OCI-LY3 (cell line): Measurements from ENCODE around the gene G6PD.
A peak's percentile ranks its signal among the peaks of the same experiment; 100 is the strongest.

ENCODE experiments used
- H2AFZ ChIP-seq: fragments of 200-600, 300-600 bp; shearing (Covaris generic); 2 replicates; pipeline ENCODE4 v1.6.0; 2014; ENCODE audit warnings: antibody characterized with exemption, low read depth, low read length
- H3K27ac ChIP-seq: fragments of 200-600, 300-600 bp; sonication (generic); 2 replicates; pipeline ENCODE4 v1.5.1; 2014; ENCODE audit warnings: mild to moderate bottlenecking, low read length, moderate library complexity, mixed read lengths
- H3K27me3 ChIP-seq: fragments of 200-600, 300-600 bp; sonication (generic); 2 replicates; pipeline ENCODE4 v1.6.1; 2014; ENCODE audit warnings: low read depth, low read length, mixed read lengths
- H3K36me3 ChIP-seq: fragments of 200-600, 300-600 bp; sonication (generic); replicated peaks from 2 replicates; pipeline ENCODE3; 2014; ENCODE audit warnings: low read depth, low read length, mixed read lengths
- H3K4me1 ChIP-seq: fragments of 300-600, 200-600 bp; sonication (generic); 2 replicates; pipeline ENCODE4 v1.6.1; 2014; ENCODE audit warnings: low read length, mixed read lengths
- H3K4me2 ChIP-seq: fragments of 200-600, 300-600 bp; sonication (generic); 2 replicates; pipeline ENCODE4 v1.6.1; 2014; ENCODE audit warnings: low read length, mixed read lengths
- H3K4me3 ChIP-seq: fragments of 300-600, 200-600 bp; sonication (generic); 2 replicates; pipeline ENCODE4 v1.5.1; 2014; ENCODE audit warnings: antibody characterized with exemption, mild to moderate bottlenecking, low read length, moderate library complexity
- H3K79me2 ChIP-seq: fragments of 300-600, 200-600 bp; shearing (Covaris generic); 2 replicates; pipeline ENCODE4 v1.6.1; 2014; ENCODE audit warnings: mild to moderate bottlenecking, low read length, mixed read lengths
- H3K9ac ChIP-seq: fragments of 300-600, 200-600 bp; shearing (Covaris generic); 2 replicates; pipeline ENCODE4 v1.6.0; 2014; ENCODE audit warnings: mild to moderate bottlenecking, low read length, moderate library complexity
- H3K9me3 ChIP-seq: fragments of 200-600, 300-600 bp; shearing (Covaris generic); 2 replicates; pipeline ENCODE4 v1.6.1; 2014; ENCODE audit warnings: low read length, mixed read lengths; ENCODE audit not compliant: insufficient read depth
- H4K20me1 ChIP-seq: fragments of 200-600, 300-600 bp; sonication (generic); 2 replicates; pipeline ENCODE4 v1.6.1; 2016; ENCODE audit warnings: low read length, mixed read lengths; ENCODE audit not compliant: insufficient read depth
- CTCF ChIP-seq: fragments of 200-600, 300-600 bp; sonication (generic); IDR thresholded peaks from 2 replicates; pipeline ENCODE4 v1.5.1; 2014; ENCODE audit warnings: antibody characterized with exemption, low read length, low read depth
- EZH2phosphoT487 ChIP-seq: fragments of 200-600 bp; shearing (Covaris generic); IDR thresholded peaks from 2 replicates; pipeline ENCODE4 v1.6.1; 2018; ENCODE audit warnings: antibody characterized with exemption, mixed run types, low read depth

The G6PD gene

GRCh38 chrX:154489182-154489581, 57.5 kb downstream of the G6PD start:
- Histone ChIP-seq H3K79me2 (peaks cover 22% of the 10 kb centered on the region), H4K20me1 (no peaks in the 10 kb centered on the region), H3K27ac (no peak overlapping the region), H3K4me3 (peak overlapping the region; percentile 97), H3K4me1 (peaks cover 18% of the 10 kb centered on the region), H3K36me3 (peaks cover 15% of the 10 kb centered on the region), H3K9ac (peak overlapping the region; percentile 91; the same call in 1 of the 2 replicates), H3K27me3 (no peaks in the 10 kb centered on the region), H3K4me2 (peak overlapping the region; percentile 96), H3K9me3 (no peaks in the 10 kb centered on the region), H2AFZ (no peak overlapping the region)
- no peak for TF ChIP-seq CTCF
- TF ChIP-seq EZH2phosphoT487 = no peak

GRCh38 chrX:154488336-154489075, 58.1 kb downstream of the G6PD start:
- H3K9ac ChIP-seq = no peak overlapping the region
- H3K79me2 ChIP-seq = peaks cover 24% of the 10 kb centered on the region
- H3K27me3 ChIP-seq = no peaks in the 10 kb centered on the region
- peaks cover 18% of the 10 kb centered on the region for H3K4me1 ChIP-seq
- H4K20me1 ChIP-seq = no peaks in the 10 kb centered on the region
- TF ChIP-seq EZH2phosphoT487 (no peak), CTCF (no peak)
- peaks cover 19% of the 10 kb centered on the region for H3K36me3 ChIP-seq
- no peak overlapping the region for H2AFZ ChIP-seq
- H3K9me3 ChIP-seq = no peaks in the 10 kb centered on the region
- no peak overlapping the region for H3K4me2 ChIP-seq
- no peak overlapping the region for H3K4me3 ChIP-seq
- H3K27ac ChIP-seq = no peak overlapping the region

GRCh38 chrX:154487518-154488290, 58.9 kb downstream of the G6PD start:
- peaks cover 19% of the 10 kb centered on the region for H3K36me3 ChIP-seq
- H3K4me2 ChIP-seq = peak overlapping the region; percentile 95; the same call in 1 of the 2 replicates
- peaks cover 24% of the 10 kb centered on the region for H3K79me2 ChIP-seq
- H3K27me3 ChIP-seq = no peaks in the 10 kb centered on the region
- H3K4me1 ChIP-seq = peaks cover 18% of the 10 kb centered on the region
- H3K9ac ChIP-seq = no peak overlapping the region
- H2AFZ ChIP-seq = no peak overlapping the region
- no peak overlapping the region for H3K4me3 ChIP-seq
- H4K20me1 ChIP-seq = no peaks in the 10 kb centered on the region
- TF ChIP-seq EZH2phosphoT487 (no peak), CTCF (no peak)
- no peaks in the 10 kb centered on the region for H3K9me3 ChIP-seq
- H3K27ac ChIP-seq = no peak overlapping the region
